H1 (cell line): ENCODE data around the gene ICAM5. TPM values are rescaled to one million over a fixed set of nuclear protein-coding genes. Genes with fewer than 3 reads are reported as not detected.

Experiments used
- CTBP2 ChIP-seq: IDR thresholded peaks from 2 replicates; pipeline ENCODE4 v1.7.0; 2011; ENCODE audit warnings: borderline replicate concordance, mild to moderate bottlenecking, moderate library complexity, mixed read lengths, low read length; ENCODE audit not compliant: insufficient read depth, insufficient read length
- E2F6 ChIP-seq: IDR thresholded peaks from 2 replicates; pipeline ENCODE4 v1.6.1; 2012; ENCODE audit warnings: inconsistent platforms
- HDAC2 ChIP-seq, 2 experiments: fragments of 300-600 bp in 1 of 2; sonication (generic) in 1 of 2; IDR thresholded peaks; 2 replicates each; pipeline ENCODE4 v1.6.1; 2011 to 2012; ENCODE audit warnings: low read depth in 2 of 2, low read length in 2 of 2, mild to moderate bottlenecking in 2 of 2, moderate library complexity in 2 of 2, borderline replicate concordance in 1 of 2, inconsistent platforms in 1 of 2
- SIX5 ChIP-seq: IDR thresholded peaks from 2 replicates; pipeline ENCODE4 v1.6.1; 2011; ENCODE audit warnings: mild to moderate bottlenecking, low read depth, low read length
- polyA plus RNA-seq, 7 experiments: library from polyadenylated mRNA; depleted of rRNA in 3 of 7; stranded (reverse) in 5 of 7; unstranded in 2 of 7; fragments of >200 nt in 5 of 7; fragments of 200-250 nt in 2 of 7; gene quantifications; 1 replicate in 5 of 7; 2 replicates in 1 of 7; 4 replicates in 1 of 7; pipeline versions ENCODE4 v1.2.1 to v1.2.3, GENCODE V29; 2011 to 2013; ENCODE audit warnings: missing spikeins in 2 of 7, mixed read lengths in 2 of 7
- total RNA-seq: library from RNA; stranded (reverse); fragmentation: NEBNext Ultra II Directional; extraction: Animal tissue kit (Norgen Biotek cat#: 25700); gene quantifications from 2 replicates; pipeline ENCODE4 v1.2.1, GENCODE V29; 2021

Gene ICAM5
- total and polyA plus RNA-seq, 2 of the 8 experiments (the other 6 are each of a cell fraction or from before 2014, with no cell fraction given), result 3.9 to 4.8 TPM

DNA sequence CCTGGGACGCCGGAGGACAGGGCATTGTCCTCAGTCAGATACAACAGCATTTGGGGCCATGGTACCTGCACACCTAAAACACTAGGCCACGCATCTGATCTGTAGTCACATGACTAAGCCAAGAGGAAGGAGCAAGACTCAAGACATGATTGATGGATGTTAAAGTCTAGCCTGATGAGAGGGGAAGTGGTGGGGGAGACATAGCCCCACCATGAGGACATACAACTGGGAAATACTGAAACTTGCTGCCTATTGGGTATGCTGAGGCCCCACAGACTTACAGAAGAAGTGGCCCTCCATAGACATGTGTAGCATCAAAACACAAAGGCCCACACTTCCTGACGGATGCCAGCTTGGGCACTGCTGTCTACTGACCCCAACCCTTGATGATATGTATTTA is 4.4 kb upstream of the ICAM5 start (continued):
- TF ChIP-seq E2F6 (no peak), CTBP2 (no peak), HDAC2 (IDR thresholded peaks at IDR 0.05; ENCODE audit: borderline replicate concordance in 1 of 2, low read depth in 2 of 2, low read length in 2 of 2) (no peak), SIX5 (no peak)
